Sigmoid colon (tissue), 4 donors: ENCODE data around the gene MED16.

ENCODE experiments used
- EP300 ChIP-seq, 4 donors: sonication (generic); formaldehyde crosslinking; IDR thresholded peaks; one replicate each; pipeline ENCODE4 v1.6.1; 2017; ENCODE audit warnings: antibody characterized with exemption in 4 of 4
- POLR2A ChIP-seq, 2 donors: fragments of 450-650 bp; IDR thresholded peaks; one replicate each; pipeline ENCODE4 v1.6.1; 2016; ENCODE audit warnings: antibody characterized with exemption in 2 of 2, mild to moderate bottlenecking in 2 of 2, moderate library complexity in 2 of 2
- POLR2AphosphoS5 ChIP-seq, 4 donors: sonication (generic); formaldehyde crosslinking; IDR thresholded peaks; one replicate each; pipeline ENCODE4 v1.6.1; 2017; ENCODE audit warnings: antibody characterized with exemption in 4 of 4
- TF ChIP-seq, protein P1 (sequence below), 4 experiments: fragments of 450-650 bp in 3 of 4; fragments of 200-600 bp in 1 of 4; IDR thresholded peaks; one replicate each; pipeline ENCODE4 v1.5.1; 2016 to 2019; ENCODE audit warnings: antibody characterized with exemption in 4 of 4, mild to moderate bottlenecking in 3 of 4, moderate library complexity in 2 of 4

DNA sequence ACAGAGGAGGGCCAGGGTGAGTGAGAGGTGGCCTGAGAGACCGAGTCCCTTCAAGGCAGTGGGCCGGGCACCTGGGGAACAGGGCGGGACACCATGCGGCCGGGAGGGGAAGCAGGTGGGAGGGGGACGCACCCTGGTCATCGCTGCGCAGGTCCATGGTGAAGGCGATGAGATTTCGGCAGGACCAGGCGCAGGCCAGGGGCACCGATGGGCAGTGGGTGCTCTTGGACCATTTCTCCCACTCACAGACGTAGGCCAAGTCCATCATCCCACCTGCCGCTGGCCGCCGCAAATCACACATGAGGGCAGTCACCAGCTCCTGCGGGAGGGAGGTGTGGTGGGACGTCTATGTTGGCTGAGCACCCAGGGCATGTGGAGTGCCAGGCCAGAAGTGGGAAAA, 2.2 kb downstream of the MED16 start:
- TF ChIP-seq POLR2AphosphoS5 (IDR thresholded peaks at IDR 0.05) (no peak), POLR2A (IDR thresholded peaks at IDR 0.05) (no peak), EP300 (IDR thresholded peaks at IDR 0.05) (no peak)
- TF ChIP-seq, protein P1, sequence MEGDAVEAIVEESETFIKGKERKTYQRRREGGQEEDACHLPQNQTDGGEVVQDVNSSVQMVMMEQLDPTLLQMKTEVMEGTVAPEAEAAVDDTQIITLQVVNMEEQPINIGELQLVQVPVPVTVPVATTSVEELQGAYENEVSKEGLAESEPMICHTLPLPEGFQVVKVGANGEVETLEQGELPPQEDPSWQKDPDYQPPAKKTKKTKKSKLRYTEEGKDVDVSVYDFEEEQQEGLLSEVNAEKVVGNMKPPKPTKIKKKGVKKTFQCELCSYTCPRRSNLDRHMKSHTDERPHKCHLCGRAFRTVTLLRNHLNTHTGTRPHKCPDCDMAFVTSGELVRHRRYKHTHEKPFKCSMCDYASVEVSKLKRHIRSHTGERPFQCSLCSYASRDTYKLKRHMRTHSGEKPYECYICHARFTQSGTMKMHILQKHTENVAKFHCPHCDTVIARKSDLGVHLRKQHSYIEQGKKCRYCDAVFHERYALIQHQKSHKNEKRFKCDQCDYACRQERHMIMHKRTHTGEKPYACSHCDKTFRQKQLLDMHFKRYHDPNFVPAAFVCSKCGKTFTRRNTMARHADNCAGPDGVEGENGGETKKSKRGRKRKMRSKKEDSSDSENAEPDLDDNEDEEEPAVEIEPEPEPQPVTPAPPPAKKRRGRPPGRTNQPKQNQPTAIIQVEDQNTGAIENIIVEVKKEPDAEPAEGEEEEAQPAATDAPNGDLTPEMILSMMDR (IDR thresholded peaks at IDR 0.05), result no peak
